HG03432 (cell line): ENCODE measurements around the gene LRATD1.
"Not testable (repeated sequence)": the region's sequence is repeated elsewhere in the genome, so short reads cannot be mapped to it uniquely, and the experiment has no call there.

Experiments
- ATAC-seq: cut with Tn5 transposase; IDR thresholded peaks from one replicate; pipeline ENCODE4 v1.9.1; 2021; ENCODE audit warnings: mild to moderate bottlenecking, moderate library complexity; ENCODE audit not compliant: unreplicated experiment

LRATD1 gene

GRCh38 chr2:14632133-14632936 lies at the start of gene LRATD1:
Gene LRATD1, plus strand, starts transcription at chr2:14632717. Its CDS starts 1,263 bp downstream, at chr2:14633980.
- ATAC-seq: no peak

- no peak for ATAC-seq
Observed at GRCh38 chr2:14583059-14583458, 49.5 kb upstream of the LRATD1 start.

- no peak for ATAC-seq
Observed at GRCh38 chr2:14583802-14584201, 48.7 kb upstream of the LRATD1 start.

DNA sequence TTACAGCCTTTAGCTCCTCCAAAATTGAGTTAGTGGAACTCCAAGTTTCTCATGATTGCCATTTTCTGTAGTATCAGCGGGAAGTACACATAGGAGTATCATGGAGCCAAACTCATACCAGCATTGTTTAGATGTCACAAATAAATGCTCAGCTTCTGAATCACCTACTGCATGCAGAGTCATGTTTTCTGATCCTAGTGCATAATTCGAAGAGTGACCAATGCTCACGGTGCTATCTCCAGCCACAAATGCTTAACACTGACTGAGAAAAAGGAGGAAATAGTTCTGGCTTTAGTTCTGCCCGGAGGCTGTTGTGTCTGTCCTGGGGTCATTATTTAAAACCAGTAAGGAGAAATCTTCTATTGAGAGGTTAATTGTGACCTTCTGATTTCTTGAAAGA lies 45.4 kb upstream of the LRATD1 start:
- no peak for ATAC-seq

DNA sequence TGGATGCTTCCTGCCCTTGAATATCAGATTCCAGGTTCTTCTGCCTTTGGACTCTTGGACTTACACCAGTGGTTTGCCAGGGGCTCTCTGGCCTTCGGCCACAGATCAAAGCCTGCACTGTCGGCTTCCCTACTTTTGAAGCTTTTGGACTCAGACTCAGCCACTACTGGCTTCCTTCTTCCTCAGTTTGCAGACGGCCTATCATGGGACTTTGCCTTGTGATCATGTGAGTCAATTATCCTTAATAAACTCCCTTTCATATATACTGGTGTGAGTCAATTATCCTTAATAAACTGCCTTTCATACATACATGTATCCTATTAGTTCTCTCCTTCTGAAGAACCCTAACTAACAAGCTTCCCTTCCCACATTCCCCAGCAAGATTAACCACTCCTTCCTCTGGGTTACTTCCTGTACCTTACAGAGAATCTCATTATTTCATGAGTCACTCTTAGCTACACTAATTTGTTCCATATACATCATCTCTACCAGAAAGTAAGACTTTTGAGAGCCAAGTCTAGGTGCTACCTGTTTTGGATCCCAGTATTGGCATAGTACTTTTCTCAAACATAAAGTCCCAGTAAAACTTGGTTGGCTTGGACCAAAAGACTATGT lies 31.3 kb upstream of the LRATD1 start:
- ATAC-seq: no peak

- no peak for ATAC-seq
Observed at GRCh38 chr2:14602309-14602708, 30.2 kb upstream of the LRATD1 start.

GRCh38 chr2:14603676-14604075 lies 28.8 kb upstream of the LRATD1 start:
- no peak for ATAC-seq

- no peak for ATAC-seq
Observed at GRCh38 chr2:14608245-14608644, 24.3 kb upstream of the LRATD1 start.

DNA sequence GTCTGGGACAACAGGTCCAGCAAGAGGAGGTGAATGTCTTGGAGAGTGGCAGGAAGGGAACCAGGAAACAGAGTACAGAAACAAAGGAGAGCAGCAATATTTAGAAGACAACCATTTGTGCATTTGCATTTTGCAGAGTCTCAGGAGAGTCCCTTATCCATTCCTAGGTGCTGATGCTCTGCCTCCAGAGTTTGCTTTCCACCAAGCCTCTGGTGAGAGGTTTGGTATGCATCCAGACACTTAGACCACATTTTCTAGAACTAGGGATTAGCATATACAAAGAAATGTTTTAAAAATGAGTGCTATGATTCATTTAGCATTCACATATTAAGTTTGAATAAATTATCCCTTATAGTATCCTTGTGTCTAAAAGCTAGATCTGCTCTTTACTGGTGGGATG lies 18.5 kb upstream of the LRATD1 start:
- no peak for ATAC-seq

- ATAC-seq: no peak
Observed at GRCh38 chr2:14615121-14615520, 17.4 kb upstream of the LRATD1 start.

DNA sequence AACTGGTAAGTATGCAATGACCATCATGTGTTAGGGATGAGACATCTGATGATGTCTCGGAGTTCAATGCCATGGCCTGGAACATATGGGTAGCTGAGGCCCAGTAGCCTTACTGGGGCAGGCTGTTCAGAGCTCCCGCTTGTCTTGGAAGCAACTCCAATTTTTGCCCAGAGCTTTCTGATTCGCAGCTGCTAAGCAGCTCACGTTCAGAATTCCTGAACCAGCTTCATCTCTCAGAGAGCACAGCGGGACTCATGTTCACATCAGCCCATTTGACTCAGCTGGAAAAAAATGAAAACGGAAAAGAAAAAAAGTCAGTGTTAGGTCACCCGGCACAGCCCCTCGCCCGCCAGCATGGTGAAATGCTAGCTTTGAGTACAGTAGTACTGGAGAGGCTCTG lies 16.8 kb upstream of the LRATD1 start:
- ATAC-seq: no peak

GRCh38 chr2:14616342-14616741 lies 16.2 kb upstream of the LRATD1 start:
- no peak for ATAC-seq

GRCh38 chr2:14616950-14617349 lies 15.6 kb upstream of the LRATD1 start:
- no peak for ATAC-seq

DNA sequence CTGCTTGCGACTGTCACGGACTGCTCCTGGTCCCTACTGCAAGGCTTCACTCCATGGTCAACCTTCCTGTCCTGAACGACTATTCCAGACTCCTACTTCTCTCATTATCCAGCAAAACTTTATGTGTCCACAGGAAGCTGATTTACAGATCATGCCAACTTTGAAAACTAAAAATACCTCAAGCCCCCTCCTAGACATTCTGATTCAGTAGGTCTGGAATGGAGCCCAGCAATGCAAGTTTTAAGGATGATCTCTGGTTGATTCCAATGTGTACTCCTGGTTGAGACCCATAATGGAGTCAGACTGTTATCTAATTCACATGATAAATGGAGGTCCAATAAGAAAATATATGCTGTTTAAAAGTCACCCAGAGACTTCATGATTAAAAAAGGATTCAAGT lies 13.1 kb upstream of the LRATD1 start:
- no peak for ATAC-seq

DNA sequence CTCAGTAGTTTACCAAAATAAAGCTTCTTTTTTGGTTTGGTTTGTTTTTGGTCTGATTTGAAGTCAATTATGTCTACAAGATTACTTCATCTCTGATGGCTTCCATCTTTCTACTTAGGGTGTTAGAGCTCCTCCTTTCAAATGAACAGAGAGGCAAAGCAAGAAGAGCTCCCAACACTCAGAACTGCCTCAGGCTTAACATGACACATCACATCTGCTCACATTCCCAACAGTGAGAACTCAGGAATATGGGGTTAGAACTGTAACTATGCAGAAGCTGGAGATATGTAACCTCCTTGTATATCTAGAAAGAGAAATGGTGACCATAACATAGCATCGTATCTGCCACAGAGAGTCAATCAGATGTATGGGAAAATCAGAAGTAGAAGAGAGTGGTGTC lies 11.4 kb upstream of the LRATD1 start:
- no peak for ATAC-seq

GRCh38 chr2:14621906-14622549 lies 10.5 kb upstream of the LRATD1 start:
- ATAC-seq: no peak

DNA sequence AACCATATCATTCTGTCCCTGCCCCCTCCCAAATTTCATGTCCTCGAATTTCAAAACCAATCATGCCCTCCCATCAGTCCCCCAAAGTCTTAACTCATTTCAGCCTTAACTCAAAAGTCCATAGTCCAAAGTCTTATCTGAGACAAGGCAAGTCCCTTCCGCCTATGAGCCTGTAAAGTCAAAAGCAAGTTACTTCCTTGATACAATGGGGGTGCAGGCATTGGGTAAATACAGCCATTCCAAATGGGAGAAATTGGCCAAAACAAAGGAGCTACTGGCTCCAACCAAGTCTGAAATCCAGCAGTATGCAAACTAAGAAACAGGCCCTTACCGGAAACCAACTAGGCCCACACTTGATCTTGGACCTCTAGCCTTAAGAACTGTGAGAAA lies 10.0 kb upstream of the LRATD1 start:
- not testable (repeated sequence) for ATAC-seq

- no peak for ATAC-seq
Observed at GRCh38 chr2:14623237-14623636, 9.3 kb upstream of the LRATD1 start.

- no peak for ATAC-seq
Observed at GRCh38 chr2:14626873-14627272, 5.6 kb upstream of the LRATD1 start.

- no peak for ATAC-seq
Observed at GRCh38 chr2:14628901-14629300, 3.6 kb upstream of the LRATD1 start.

GRCh38 chr2:14631406-14632040 lies 994 bp upstream of the LRATD1 start:
- ATAC-seq: no peak

DNA sequence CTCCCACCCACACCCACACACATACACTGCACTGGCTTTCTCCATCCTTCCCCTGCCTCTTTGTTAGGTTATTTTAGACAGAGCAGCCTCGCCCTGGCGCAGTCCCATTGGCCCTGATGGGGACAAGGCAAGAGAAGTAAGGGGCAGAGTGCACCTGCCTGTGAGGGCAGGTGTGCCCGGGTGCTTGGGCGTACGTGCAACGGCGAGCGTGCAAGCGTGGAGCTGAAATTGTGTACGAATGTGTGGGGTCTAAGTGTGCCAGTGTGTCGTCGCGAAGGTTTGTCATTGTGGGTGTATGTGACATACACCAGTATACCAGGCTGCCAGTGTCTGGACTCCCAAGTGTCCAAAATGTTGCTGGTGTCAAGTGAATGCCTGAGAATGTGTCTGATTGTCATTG lies 544 bp downstream of the LRATD1 start:
- ATAC-seq: no peak
